ENCODE data around the gene GGT6.

The GGT6 gene

GRCh38 chr17:4573115-4573514 lies 12.7 kb upstream of the GGT6 start:
- DNase-seq, result no peak

- DNase-seq, result no peak
These were observed 11.8 kb upstream of the GGT6 start for GRCh38 chr17:4572131-4572530.

GRCh38 chr17:4569591-4569990 lies 9.2 kb upstream of the GGT6 start:
- DNase-seq, result no peak

GRCh38 chr17:4566785-4567184 lies 6.4 kb upstream of the GGT6 start:
- no peak for DNase-seq

GRCh38 chr17:4565209-4566141 lies 5.1 kb upstream of the GGT6 start:
- peak; percentile 46 for DNase-seq

GRCh38 chr17:4562015-4562969 lies 1.9 kb upstream of the GGT6 start:
- DNase-seq, result no peak

- DNase-seq, result no peak
These were observed 470 bp upstream of the GGT6 start for GRCh38 chr17:4560837-4561256.

- DNase-seq, result no peak
These were observed 411 bp downstream of the GGT6 start for GRCh38 chr17:4559966-4560365.

- DNase-seq, result no peak
These were observed 1.1 kb downstream of the GGT6 start for GRCh38 chr17:4559139-4559791.

GRCh38 chr17:4558347-4558971 lies 1.9 kb downstream of the GGT6 start:
- no peak for DNase-seq

- DNase-seq, result no peak
These were observed 2.6 kb downstream of the GGT6 start for GRCh38 chr17:4557626-4558346.

GRCh38 chr17:4556996-4557395 lies 3.4 kb downstream of the GGT6 start:
- DNase-seq, result no peak

GRCh38 chr17:4555873-4556759 lies 4.3 kb downstream of the GGT6 start:
- no peak for DNase-seq

GRCh38 chr17:4554997-4555799 lies 5.2 kb downstream of the GGT6 start, which contains the start of gene MYBBP1A:
TSS of gene MYBBP1A (minus strand) at chr17:4555384. CDS start at chr17:4555324, 60 bp downstream.
- peak; percentile 94 for DNase-seq

- DNase-seq, result no peak
These were observed 5.9 kb downstream of the GGT6 start for GRCh38 chr17:4554441-4554996.

GRCh38 chr17:4553669-4554068 lies 6.7 kb downstream of the GGT6 start:
- no peak for DNase-seq

- no peak for DNase-seq
These were observed 8.4 kb downstream of the GGT6 start for GRCh38 chr17:4551796-4552525.

GRCh38 chr17:4551141-4551540 lies 9.2 kb downstream of the GGT6 start:
- DNase-seq, result no peak
